ENCODE results near the gene ANKRD40.
"Not testable (repeated sequence)": the region's sequence is repeated elsewhere in the genome, so short reads cannot be mapped to it uniquely, and the experiment has no call there.

Gene ANKRD40

DNA sequence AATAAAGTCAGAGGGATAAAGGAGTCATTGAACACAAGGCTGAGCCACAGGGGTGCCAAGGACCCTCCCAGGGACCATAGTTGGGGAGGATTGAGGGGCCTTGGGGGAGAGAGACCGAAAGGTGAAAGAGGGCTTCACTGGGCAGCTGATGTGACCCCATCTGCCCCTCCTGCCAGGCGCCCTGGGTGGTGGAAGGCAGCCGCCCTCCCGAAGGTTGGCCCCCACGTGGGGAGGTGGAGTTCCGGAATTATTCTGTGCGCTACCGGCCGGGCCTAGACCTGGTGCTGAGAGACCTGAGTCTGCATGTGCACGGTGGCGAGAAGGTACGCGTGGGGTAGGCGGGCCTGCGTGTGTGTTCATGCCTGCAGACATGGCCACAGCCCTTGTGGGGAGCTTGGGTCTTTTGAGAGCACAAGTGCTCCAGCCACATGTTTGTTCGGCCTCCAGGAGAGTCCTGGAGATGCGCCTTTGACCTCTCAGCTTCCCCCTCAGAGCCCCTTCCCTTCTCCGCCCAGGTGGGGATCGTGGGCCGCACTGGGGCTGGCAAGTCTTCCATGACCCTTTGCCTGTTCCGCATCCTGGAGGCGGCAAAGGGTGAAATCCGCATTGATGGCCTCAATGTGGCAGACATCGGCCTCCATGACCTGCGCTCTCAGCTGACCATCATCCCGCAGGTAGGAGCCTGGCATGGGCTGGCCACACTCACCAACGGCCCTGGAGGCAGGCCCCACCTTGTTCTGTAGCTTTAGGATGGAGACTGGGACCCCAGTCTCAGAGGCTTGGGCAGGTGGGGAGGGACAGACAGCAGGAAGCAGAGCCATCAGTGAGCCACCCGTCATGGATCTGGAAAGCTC is 24.1 kb downstream of the ANKRD40 start:
- TF ChIP-seq ZFX (IDR thresholded peaks at IDR 0.05): no peak
- TF ChIP-seq, protein P1, sequence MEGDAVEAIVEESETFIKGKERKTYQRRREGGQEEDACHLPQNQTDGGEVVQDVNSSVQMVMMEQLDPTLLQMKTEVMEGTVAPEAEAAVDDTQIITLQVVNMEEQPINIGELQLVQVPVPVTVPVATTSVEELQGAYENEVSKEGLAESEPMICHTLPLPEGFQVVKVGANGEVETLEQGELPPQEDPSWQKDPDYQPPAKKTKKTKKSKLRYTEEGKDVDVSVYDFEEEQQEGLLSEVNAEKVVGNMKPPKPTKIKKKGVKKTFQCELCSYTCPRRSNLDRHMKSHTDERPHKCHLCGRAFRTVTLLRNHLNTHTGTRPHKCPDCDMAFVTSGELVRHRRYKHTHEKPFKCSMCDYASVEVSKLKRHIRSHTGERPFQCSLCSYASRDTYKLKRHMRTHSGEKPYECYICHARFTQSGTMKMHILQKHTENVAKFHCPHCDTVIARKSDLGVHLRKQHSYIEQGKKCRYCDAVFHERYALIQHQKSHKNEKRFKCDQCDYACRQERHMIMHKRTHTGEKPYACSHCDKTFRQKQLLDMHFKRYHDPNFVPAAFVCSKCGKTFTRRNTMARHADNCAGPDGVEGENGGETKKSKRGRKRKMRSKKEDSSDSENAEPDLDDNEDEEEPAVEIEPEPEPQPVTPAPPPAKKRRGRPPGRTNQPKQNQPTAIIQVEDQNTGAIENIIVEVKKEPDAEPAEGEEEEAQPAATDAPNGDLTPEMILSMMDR (conservative IDR thresholded peaks at IDR 0.05): no peak
- H3K27ac ChIP-seq: peak overlapping the region; percentile 85

DNA sequence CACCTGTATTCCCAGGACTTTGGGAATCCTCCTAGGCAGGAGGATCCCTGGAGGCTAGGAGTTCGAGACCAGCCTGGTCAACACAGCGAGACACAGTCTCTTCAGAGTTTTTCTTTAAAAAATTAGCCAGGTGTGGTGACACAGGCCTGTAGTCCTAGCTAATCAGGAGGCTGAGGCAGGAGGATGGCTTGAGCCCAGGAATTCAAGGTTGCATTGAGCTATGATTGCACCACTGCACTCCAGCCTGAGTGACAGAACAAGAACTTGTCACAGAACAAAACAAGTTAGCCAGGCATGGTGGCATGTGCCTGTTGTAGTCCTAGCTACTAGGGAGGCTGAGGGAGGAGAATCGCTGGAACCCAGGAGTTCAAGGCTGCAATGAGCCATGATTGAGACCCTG is 24.8 kb downstream of the ANKRD40 start:
- TF ChIP-seq ZFX (IDR thresholded peaks at IDR 0.05): no peak
- TF ChIP-seq, protein P1 (conservative IDR thresholded peaks at IDR 0.05): no peak
- peak overlapping the region; percentile 85; the same call in 1 of the 2 replicates for H3K27ac ChIP-seq

- no peak overlapping the region for H3K27ac ChIP-seq
- TF ChIP-seq, protein P1 (conservative IDR thresholded peaks at IDR 0.05): no peak
- TF ChIP-seq ZFX (IDR thresholded peaks at IDR 0.05): no peak
Measured at GRCh38 chr17:50682441-50682840, 25.3 kb downstream of the ANKRD40 start.

DNA sequence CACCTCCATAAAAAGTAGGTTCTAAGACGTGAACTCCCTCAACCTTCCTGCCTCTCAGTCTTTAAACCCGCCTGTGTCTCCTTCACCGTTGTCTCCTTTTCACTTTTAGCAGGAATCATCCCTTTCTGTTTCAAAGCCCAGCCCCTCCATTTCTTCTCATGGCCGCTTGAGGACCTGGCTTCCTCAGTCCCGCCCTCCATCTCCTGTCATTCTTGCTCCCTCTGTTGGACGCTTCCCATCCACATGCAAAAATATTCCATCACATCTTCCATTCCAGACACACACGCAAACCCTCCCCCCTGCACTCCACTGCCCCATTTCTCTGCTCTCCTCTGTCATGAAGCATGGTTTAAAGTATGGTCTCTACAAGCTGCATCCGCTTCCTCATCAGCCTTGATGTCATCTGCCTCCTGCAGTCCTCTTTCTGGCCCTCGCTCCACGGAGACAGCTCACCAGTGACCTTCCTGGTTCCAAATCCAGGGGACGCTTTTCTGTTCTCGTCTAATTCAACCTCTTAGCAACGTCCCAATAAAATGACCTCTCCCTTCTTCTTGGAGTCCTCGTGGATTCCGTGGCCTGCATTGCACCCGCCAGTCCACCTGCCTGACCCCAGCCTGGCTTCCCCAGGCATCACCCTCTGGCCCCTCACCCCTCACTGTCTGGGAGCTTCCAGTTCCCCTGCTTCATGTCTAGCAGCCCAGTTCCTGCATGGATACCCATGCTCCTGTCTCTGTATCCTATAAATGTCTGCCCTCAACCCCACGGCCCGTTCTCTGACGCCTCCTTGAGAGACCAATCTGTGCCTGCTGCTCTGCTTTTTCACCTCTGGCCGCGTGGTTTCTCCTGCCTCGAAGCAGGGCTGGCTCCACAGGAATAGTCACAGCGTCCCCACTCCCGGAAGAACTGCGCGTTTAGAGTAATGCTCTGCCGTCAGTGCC is 26.2 kb downstream of the ANKRD40 start:
- TF ChIP-seq, protein P1 (conservative IDR thresholded peaks at IDR 0.05): peak; percentile 79
- no peak for TF ChIP-seq ZFX (IDR thresholded peaks at IDR 0.05)
- no peak overlapping the region for H3K27ac ChIP-seq

GRCh38 chr17:50680543-50681262 is 27.0 kb downstream of the ANKRD40 start:
- H3K27ac ChIP-seq: not testable (repeated sequence)

GRCh38 chr17:50680126-50680525 is 27.6 kb downstream of the ANKRD40 start:
- TF ChIP-seq ZFX (IDR thresholded peaks at IDR 0.05): no peak
- TF ChIP-seq, protein P1 (conservative IDR thresholded peaks at IDR 0.05): no peak

GRCh38 chr17:50679008-50679544 is 28.6 kb downstream of the ANKRD40 start:
- TF ChIP-seq, protein P1 (conservative IDR thresholded peaks at IDR 0.05): no peak
- no peak overlapping the region for H3K27ac ChIP-seq

More at GRCh38 chr17:50680126-50680525, 27.6 kb downstream of the ANKRD40 start:
- H3K27ac ChIP-seq: no peak overlapping the region
